GM10248 (cell line): Measurements from ENCODE around the gene PPP1R14D.

ENCODE experiments used
- CTCF ChIA-PET: fragments of 300-600 bp; sonication (Branson Sonifier 250); formaldehyde crosslinking; extraction: SDS; loops from one replicate; lab custom pipeline; 2021; ENCODE audit warnings: antibody characterized with exemption; lab: Yijun Ruan, JAX
- POLR2A ChIA-PET: fragments of 350-650 bp; sonication (Branson Sonifier 250); formaldehyde crosslinking; extraction: SDS; loops from one replicate; lab custom pipeline; 2020; ENCODE audit warnings: antibody characterized with exemption; lab: Yijun Ruan, JAX
- DNase-seq: peaks from one replicate; pipeline ENCODE4 v3.0.0; 2012; ENCODE audit errors: extremely low spot score
- TF ChIP-seq, protein P1 (sequence below): IDR thresholded peaks from 2 replicates; pipeline ENCODE4 v1.5.1; 2012; ENCODE audit warnings: mild to moderate bottlenecking, low read depth; ENCODE audit errors: extremely low read depth, missing control alignments, control extremely low read depth

The PPP1R14D gene

GRCh38 chr15:40793216-40793989, 35.1 kb downstream of the PPP1R14D start:
- POLR2A ChIA-PET: no interaction called here
- CTCF ChIA-PET: interaction anchor here (1.3 to 4.5 kb wide), 3 partner anchors 9 to 16 kb away, joined by 3 to 26 read pairs (median 3); no protein-coding TSS in a partner anchor
- DNase-seq: no peak
- TF ChIP-seq, protein P1, sequence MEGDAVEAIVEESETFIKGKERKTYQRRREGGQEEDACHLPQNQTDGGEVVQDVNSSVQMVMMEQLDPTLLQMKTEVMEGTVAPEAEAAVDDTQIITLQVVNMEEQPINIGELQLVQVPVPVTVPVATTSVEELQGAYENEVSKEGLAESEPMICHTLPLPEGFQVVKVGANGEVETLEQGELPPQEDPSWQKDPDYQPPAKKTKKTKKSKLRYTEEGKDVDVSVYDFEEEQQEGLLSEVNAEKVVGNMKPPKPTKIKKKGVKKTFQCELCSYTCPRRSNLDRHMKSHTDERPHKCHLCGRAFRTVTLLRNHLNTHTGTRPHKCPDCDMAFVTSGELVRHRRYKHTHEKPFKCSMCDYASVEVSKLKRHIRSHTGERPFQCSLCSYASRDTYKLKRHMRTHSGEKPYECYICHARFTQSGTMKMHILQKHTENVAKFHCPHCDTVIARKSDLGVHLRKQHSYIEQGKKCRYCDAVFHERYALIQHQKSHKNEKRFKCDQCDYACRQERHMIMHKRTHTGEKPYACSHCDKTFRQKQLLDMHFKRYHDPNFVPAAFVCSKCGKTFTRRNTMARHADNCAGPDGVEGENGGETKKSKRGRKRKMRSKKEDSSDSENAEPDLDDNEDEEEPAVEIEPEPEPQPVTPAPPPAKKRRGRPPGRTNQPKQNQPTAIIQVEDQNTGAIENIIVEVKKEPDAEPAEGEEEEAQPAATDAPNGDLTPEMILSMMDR: no peak

- DNase-seq: no peak
- ChIA-PET CTCF (interaction anchor here (1.0 to 4.5 kb wide), 4 partner anchors 9 to 26 kb away, joined by 3 to 26 read pairs (median 3); no protein-coding TSS in a partner anchor), POLR2A (no interaction called here)
- TF ChIP-seq, protein P1: no peak
These were observed 36.1 kb downstream of the PPP1R14D start for GRCh38 chr15:40792394-40792793.

GRCh38 chr15:40790718-40791117, 37.8 kb downstream of the PPP1R14D start:
- POLR2A ChIA-PET: no interaction called here
- TF ChIP-seq, protein P1: no peak
- no peak for DNase-seq
- CTCF ChIA-PET: interaction anchor here (0.7 to 1.8 kb wide), 4 partner anchors 8 to 89 kb away, joined by 3 to 9 read pairs (median 4); no protein-coding TSS in a partner anchor

DNA sequence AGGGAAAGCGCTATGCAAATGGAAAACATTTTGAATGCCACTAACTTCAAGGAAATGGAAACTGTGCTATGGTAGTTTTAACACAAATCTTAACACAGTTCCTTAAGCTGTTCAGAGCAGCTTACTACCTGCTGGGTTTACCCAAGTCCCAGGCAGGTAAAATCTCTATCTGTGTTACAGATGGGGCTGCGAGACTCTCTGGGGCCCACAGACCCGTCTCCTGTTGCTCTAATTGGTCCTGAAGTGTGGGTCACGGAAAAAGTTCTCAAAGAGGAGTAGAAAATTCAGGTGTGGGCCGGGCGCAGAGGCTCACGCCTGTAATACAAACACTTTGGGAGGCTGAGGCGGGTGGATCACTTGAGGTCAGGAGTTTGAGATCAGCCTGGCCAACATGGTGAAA, 38.5 kb downstream of the PPP1R14D start:
- TF ChIP-seq, protein P1: no peak
- CTCF ChIA-PET: interaction anchor here (0.7 to 1.8 kb wide), 4 partner anchors 8 to 616 kb away, joined by 3 to 9 read pairs (median 3); no protein-coding TSS in a partner anchor
- no peak for DNase-seq
- POLR2A ChIA-PET: no interaction called here

GRCh38 chr15:40789119-40789518, 39.4 kb downstream of the PPP1R14D start:
- TF ChIP-seq, protein P1: no peak
- POLR2A ChIA-PET: no interaction called here
- CTCF ChIA-PET: interaction anchor here (1.3 to 1.4 kb wide), 2 partner anchors 70 to 111 kb away, joined by 3 to 5 read pairs; no protein-coding TSS in a partner anchor
- no peak for DNase-seq

GRCh38 chr15:40787991-40788390, 40.5 kb downstream of the PPP1R14D start:
- ChIA-PET POLR2A (no interaction called here), CTCF (interaction anchor here (1.3 to 3.3 kb wide), 4 partner anchors 9 to 199 kb away, joined by 4 to 11 read pairs (median 4); partner anchors contain the start of gene VPS18)
- TF ChIP-seq, protein P1: no peak
- no peak for DNase-seq
